ENCODE results near the gene SAMD11.

DNA sequence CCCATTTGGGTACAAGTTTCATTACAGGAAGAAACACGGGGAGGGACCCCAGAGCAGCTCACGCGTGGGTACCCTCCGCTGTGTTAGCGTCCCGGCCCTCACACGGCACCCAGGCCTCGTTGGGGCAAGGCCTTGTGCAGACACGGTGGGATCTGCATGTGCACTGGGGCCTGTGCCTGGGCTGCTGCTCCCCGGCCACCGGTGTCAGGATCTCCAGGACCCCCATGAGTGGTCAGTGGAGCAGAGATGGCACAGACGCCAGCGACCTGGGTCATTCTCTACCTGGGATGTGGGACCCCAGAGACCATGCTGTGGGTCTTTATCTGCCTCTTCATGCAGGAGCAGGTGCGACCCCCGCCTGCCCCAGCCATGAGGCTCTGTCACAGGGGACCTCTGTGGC is 5.4 kb upstream of the SAMD11 start:
- TF ChIP-seq, protein P1, sequence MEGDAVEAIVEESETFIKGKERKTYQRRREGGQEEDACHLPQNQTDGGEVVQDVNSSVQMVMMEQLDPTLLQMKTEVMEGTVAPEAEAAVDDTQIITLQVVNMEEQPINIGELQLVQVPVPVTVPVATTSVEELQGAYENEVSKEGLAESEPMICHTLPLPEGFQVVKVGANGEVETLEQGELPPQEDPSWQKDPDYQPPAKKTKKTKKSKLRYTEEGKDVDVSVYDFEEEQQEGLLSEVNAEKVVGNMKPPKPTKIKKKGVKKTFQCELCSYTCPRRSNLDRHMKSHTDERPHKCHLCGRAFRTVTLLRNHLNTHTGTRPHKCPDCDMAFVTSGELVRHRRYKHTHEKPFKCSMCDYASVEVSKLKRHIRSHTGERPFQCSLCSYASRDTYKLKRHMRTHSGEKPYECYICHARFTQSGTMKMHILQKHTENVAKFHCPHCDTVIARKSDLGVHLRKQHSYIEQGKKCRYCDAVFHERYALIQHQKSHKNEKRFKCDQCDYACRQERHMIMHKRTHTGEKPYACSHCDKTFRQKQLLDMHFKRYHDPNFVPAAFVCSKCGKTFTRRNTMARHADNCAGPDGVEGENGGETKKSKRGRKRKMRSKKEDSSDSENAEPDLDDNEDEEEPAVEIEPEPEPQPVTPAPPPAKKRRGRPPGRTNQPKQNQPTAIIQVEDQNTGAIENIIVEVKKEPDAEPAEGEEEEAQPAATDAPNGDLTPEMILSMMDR (IDR thresholded peaks at IDR 0.05): no peak
- TF ChIP-seq NFIC (IDR thresholded peaks at IDR 0.05; ENCODE audit: borderline replicate concordance) (no peak), RFX5 (IDR thresholded peaks at IDR 0.05; ENCODE audit: low read length) (no peak), IRF3 (IDR thresholded peaks at IDR 0.05; ENCODE audit: low read depth, low read length) (no peak), GATA2 (CRISPR knock-in tag; IDR thresholded peaks at IDR 0.05) (no peak)
